ENCODE measurements around the gene PLPP3.

DNA sequence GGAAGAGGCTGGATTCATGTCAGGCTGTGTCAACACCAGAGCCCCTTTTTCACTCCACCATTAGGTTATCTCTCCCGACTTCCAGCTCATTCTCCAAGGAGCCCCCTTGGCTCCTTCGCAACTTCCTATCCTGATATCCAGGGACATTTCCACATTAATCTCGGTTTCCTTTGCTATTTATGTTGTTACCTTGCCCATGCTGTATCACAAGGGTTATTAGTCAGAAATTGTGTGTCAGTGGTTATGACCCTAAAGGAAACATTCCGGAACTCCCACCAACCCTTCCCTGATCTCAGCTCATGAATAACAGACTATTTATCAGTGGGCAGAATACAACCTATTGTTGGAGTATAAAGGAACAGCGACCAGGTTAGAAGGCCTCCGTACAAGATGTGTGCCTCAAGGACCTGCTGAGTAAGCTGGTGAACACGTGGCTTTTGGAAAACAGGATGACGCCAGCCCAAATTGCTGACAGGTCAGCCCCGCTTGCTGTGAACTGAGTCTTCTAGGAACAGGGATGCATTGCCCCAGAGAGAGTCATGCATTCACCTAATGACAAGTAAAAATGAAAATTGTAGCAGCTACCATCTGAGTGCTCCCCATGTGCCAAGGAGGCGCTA is 121.5 kb downstream of the PLPP3 start:
- TF ChIP-seq POLR2A (IDR thresholded peaks at IDR 0.05; ENCODE audit: low read depth, low read length) = no peak
- no peak for TF ChIP-seq POLR2AphosphoS5 (IDR thresholded peaks at IDR 0.05; ENCODE audit: low read depth, low read length)

Data from GM12892 (cell line).